Cardiac fibroblast (primary cell): ENCODE measurements around the gene GPX2.
A peak's percentile ranks its signal among the peaks of the same experiment; 100 is the strongest.

Source experiments
- DNase-seq, 2 donors: peaks; one replicate each; pipeline versions ENCODE4 v3.0.0 to v3.0.0-alpha.2; 2010; ENCODE audit warnings: low read depth in 2 of 2
- H3K4me3 ChIP-seq, 2 donors: replicated peaks in 1 of 2; 1 replicate in 1 of 2; 2 replicates in 1 of 2; pipeline ENCODE4 v1.5.1; 2011; ENCODE audit warnings: low read depth in 2 of 2, low read length in 2 of 2, mild to moderate bottlenecking in 2 of 2, moderate library complexity in 1 of 2
- CTCF ChIP-seq: IDR thresholded peaks from one replicate; pipeline ENCODE4 v1.5.1; 2011; ENCODE audit warnings: low read depth, mild to moderate bottlenecking, low read length, inconsistent platforms

The GPX2 gene

GRCh38 chr14:64942531-64943111 is at the start of gene GPX2:
GPX2 (minus strand) TSS chr14:64942745; CDS start chr14:64942726, 19 bp downstream.
- no peak within 1 kb of the TSS for H3K4me3 ChIP-seq
- TF ChIP-seq CTCF, result no peak
- DNase-seq, result no peak

GRCh38 chr14:64990939-64991338 is 48.4 kb upstream of the GPX2 start:
- H3K4me3 ChIP-seq, result no peak overlapping the region

GRCh38 chr14:64990296-64990695 is 47.8 kb upstream of the GPX2 start:
- no peak for DNase-seq
- no peak overlapping the region for H3K4me3 ChIP-seq

More at GRCh38 chr14:64990939-64991338, 48.4 kb upstream of the GPX2 start:
- TF ChIP-seq CTCF, result no peak
- DNase-seq, result no peak

GRCh38 chr14:64987438-64987767 is 44.9 kb upstream of the GPX2 start:
- peak overlapping the region; percentile 78 to 92 for H3K4me3 ChIP-seq
- TF ChIP-seq CTCF, result no peak
- no peak for DNase-seq

More at GRCh38 chr14:64990296-64990695, 47.8 kb upstream of the GPX2 start:
- TF ChIP-seq CTCF, result no peak

GRCh38 chr14:64986648-64987437 is 44.3 kb upstream of the GPX2 start, which contains the start of gene FNTB:
FNTB (plus strand) TSS chr14:64986895; CDS start chr14:64986954, 59 bp downstream.
- peak within 1 kb of the TSS; percentile 78 to 92 for H3K4me3 ChIP-seq
- peak; percentile 67 for TF ChIP-seq CTCF
- DNase-seq, result peak; percentile 98

- peak overlapping the region; percentile 2 to 31 for H3K4me3 ChIP-seq
- peak; percentile 65 for TF ChIP-seq CTCF
- DNase-seq, result peak; percentile 77 to 79
Measured at GRCh38 chr14:64983439-64984310, 41.1 kb upstream of the GPX2 start.
